T-helper 9 cell (primary cell): ENCODE results near the gene MICAL3.
A peak's percentile ranks its signal among the peaks of the same experiment; 100 is the strongest.

Experiments
- DNase-seq: peaks from one replicate; pipeline ENCODE4 v3.0.0-alpha.2; 2020

Gene MICAL3

GRCh38 chr22:17831501-17832251, 192.7 kb downstream of the MICAL3 start:
- no peak for DNase-seq

- peak; percentile 79 for DNase-seq
Observed at GRCh38 chr22:17830043-17830961, 194.1 kb downstream of the MICAL3 start.

GRCh38 chr22:17829695-17830042, 194.7 kb downstream of the MICAL3 start:
- DNase-seq: no peak

GRCh38 chr22:17828502-17829080, 195.8 kb downstream of the MICAL3 start:
- DNase-seq: no peak

GRCh38 chr22:17827466-17827865, 196.9 kb downstream of the MICAL3 start:
- DNase-seq: no peak

- no peak for DNase-seq
Observed at GRCh38 chr22:17825876-17826550, 198.3 kb downstream of the MICAL3 start.

GRCh38 chr22:17824457-17824856, 199.9 kb downstream of the MICAL3 start:
- no peak for DNase-seq

- no peak for DNase-seq
Observed at GRCh38 chr22:17823964-17824363, 200.4 kb downstream of the MICAL3 start.

- DNase-seq: no peak
Observed at GRCh38 chr22:17823226-17823625, 201.1 kb downstream of the MICAL3 start.

GRCh38 chr22:17822087-17822486, 202.3 kb downstream of the MICAL3 start:
- no peak for DNase-seq

- DNase-seq: no peak
Observed at GRCh38 chr22:17820879-17821439, 203.4 kb downstream of the MICAL3 start.

GRCh38 chr22:17818649-17819048, 205.7 kb downstream of the MICAL3 start:
- DNase-seq: no peak

GRCh38 chr22:17818180-17818579, 206.2 kb downstream of the MICAL3 start:
- no peak for DNase-seq

GRCh38 chr22:17817511-17818065, 206.8 kb downstream of the MICAL3 start:
- DNase-seq: no peak

GRCh38 chr22:17817079-17817478, 207.3 kb downstream of the MICAL3 start:
- DNase-seq: no peak

- DNase-seq: no peak
Observed at GRCh38 chr22:17816649-17817048, 207.7 kb downstream of the MICAL3 start.

- no peak for DNase-seq
Observed at GRCh38 chr22:17815703-17816254, 208.6 kb downstream of the MICAL3 start.

- no peak for DNase-seq
Observed at GRCh38 chr22:17814830-17815229, 209.5 kb downstream of the MICAL3 start.

GRCh38 chr22:17814084-17814483, 210.3 kb downstream of the MICAL3 start:
- no peak for DNase-seq

GRCh38 chr22:17811119-17811518, 213.2 kb downstream of the MICAL3 start:
- no peak for DNase-seq

- DNase-seq: no peak
Observed at GRCh38 chr22:17810570-17811116, 213.7 kb downstream of the MICAL3 start.
